Bronchial epithelial cell (primary cell): ENCODE data around the gene MAEA. TPM values are rescaled to one million over a fixed set of nuclear protein-coding genes. Genes with fewer than 3 reads are reported as not detected.

Source experiments
- DNase-seq: peaks from one replicate; pipeline ENCODE4 v3.0.0-alpha.2; 2010; ENCODE audit warnings: low read depth
- FAIRE-seq: peaks from 2 replicates; lab custom pipeline; 2011; peaks lifted over from hg19 to GRCh38; lab: Jason Lieb, UNC
- H3K27me3 ChIP-seq: 2 replicates; pipeline ENCODE4 v1.5.1; 2011; ENCODE audit warnings: low read length; ENCODE audit not compliant: control insufficient read depth, insufficient read depth
- H3K36me3 ChIP-seq: 2 replicates; pipeline ENCODE4 v1.5.1; 2011; ENCODE audit warnings: low read length; ENCODE audit not compliant: control insufficient read depth, insufficient read depth
- H3K4me3 ChIP-seq: 2 replicates; pipeline ENCODE4 v1.5.1; 2011; ENCODE audit warnings: mild to moderate bottlenecking, low read depth, low read length, control low read depth
- CTCF ChIP-seq: IDR thresholded peaks from 2 replicates; pipeline ENCODE4 v1.5.1; 2011; ENCODE audit warnings: mild to moderate bottlenecking, moderate library complexity, low read length, control low read depth, inconsistent platforms; ENCODE audit not compliant: insufficient read depth, severe bottlenecking
- total RNA-seq: library from RNA; depleted of rRNA; stranded (reverse); fragments of >200 nt; gene quantifications from 2 replicates; pipeline ENCODE4 v1.2.1, GENCODE V29; 2014

The MAEA gene
- total RNA-seq, 1 donor from 2014 or later, result 46.1 TPM

GRCh38 chr4:1362521-1362920, 72.8 kb downstream of the MAEA start:
- DNase-seq, result no peak
- no peaks in the 10 kb centered on the region for H3K27me3 ChIP-seq
- H3K4me3 ChIP-seq, result no peak overlapping the region
- no peak for TF ChIP-seq CTCF
- peaks cover 2% of the 10 kb centered on the region for H3K36me3 ChIP-seq
- FAIRE-seq, result no peak

GRCh38 chr4:1363513-1363912, 73.8 kb downstream of the MAEA start:
- DNase-seq (no peak), FAIRE-seq (no peak)
- TF ChIP-seq CTCF, result no peak
- H3K4me3 ChIP-seq, result no peak overlapping the region
- H3K36me3 ChIP-seq, result peaks cover 2% of the 10 kb centered on the region
- no peaks in the 10 kb centered on the region for H3K27me3 ChIP-seq

- FAIRE-seq (no peak), DNase-seq (no peak)
- no peaks in the 10 kb centered on the region for H3K27me3 ChIP-seq
- no peak for TF ChIP-seq CTCF
- peaks cover 2% of the 10 kb centered on the region for H3K36me3 ChIP-seq
- no peak overlapping the region for H3K4me3 ChIP-seq
Observed at GRCh38 chr4:1364217-1364616, 74.5 kb downstream of the MAEA start.

GRCh38 chr4:1364748-1365147, 75.1 kb downstream of the MAEA start:
- Histone ChIP-seq H3K27me3 (no peaks in the 10 kb centered on the region), H3K4me3 (no peak overlapping the region), H3K36me3 (peaks cover 2% of the 10 kb centered on the region)
- TF ChIP-seq CTCF, result no peak
- no peak for DNase-seq
- no peak for FAIRE-seq

- no peak for FAIRE-seq
- Histone ChIP-seq H3K27me3 (no peaks in the 10 kb centered on the region), H3K4me3 (no peak overlapping the region), H3K36me3 (peaks cover 2% of the 10 kb centered on the region)
- TF ChIP-seq CTCF, result no peak
- DNase-seq, result no peak
Observed at GRCh38 chr4:1365271-1366178, 75.8 kb downstream of the MAEA start.
